GM19455 (cell line): ENCODE data around the gene HACD4.
"Not testable (repeated sequence)": the region's sequence is repeated elsewhere in the genome, so short reads cannot be mapped to it uniquely, and the experiment has no call there.

Experiments
- ATAC-seq: cut with Tn5 transposase; IDR thresholded peaks from one replicate; pipeline ENCODE4 v1.9.1; 2021; ENCODE audit not compliant: unreplicated experiment

HACD4 gene

DNA sequence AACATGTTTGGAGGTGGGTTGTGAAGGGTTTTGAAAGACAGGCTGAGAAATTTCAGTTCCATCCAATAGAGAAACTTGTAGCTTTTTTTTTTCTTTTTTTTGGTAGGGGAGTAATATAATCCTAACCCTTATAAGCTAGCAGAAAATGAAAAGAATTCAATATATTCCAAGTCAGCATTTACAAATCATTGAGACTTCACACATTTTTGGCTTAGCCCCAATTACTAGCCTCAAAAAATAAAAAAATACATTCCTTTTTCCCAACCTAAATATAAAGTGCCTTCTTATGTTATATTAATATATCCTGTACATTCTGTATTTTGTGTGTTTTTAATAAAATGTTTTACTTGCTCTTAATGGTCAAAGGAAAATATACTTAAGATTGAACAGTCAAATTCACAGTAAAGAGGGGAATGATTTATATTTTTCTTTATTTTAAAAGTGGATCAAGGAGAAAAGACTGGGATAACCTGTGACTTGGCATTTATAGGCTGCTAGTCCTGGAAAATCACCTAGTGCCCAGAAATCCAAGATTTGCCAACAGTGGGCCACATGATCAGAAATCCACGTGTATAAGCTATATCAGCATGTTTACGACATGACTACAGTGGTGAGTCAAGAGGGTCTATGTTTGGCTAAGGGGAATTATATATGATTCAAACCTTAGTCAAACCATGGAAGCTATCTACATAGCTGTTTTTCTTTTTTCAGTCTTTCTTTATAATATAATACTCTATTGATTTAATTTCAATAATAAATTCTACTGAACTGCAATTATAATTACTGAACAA, 14.5 kb downstream of the HACD4 start:
- ATAC-seq, result no peak

DNA sequence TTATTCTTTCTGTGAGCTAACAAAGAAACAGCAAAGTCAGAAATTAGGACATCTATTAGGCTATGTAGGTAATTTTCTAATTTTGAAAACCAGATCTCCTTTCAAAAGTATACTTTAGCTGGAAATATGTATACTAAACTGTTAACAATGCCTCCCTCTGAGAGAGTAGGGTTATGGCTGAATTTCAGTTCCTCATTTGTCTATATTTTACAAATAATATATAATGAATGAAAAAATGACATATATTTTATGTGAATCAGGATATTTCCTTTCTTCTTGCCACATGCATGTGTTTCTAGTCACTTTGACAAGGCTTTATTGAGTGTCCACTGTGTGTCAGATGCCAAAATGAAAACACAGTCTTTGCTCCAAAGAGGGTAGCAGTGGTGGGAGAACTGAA, 15.4 kb downstream of the HACD4 start:
- no peak for ATAC-seq

DNA sequence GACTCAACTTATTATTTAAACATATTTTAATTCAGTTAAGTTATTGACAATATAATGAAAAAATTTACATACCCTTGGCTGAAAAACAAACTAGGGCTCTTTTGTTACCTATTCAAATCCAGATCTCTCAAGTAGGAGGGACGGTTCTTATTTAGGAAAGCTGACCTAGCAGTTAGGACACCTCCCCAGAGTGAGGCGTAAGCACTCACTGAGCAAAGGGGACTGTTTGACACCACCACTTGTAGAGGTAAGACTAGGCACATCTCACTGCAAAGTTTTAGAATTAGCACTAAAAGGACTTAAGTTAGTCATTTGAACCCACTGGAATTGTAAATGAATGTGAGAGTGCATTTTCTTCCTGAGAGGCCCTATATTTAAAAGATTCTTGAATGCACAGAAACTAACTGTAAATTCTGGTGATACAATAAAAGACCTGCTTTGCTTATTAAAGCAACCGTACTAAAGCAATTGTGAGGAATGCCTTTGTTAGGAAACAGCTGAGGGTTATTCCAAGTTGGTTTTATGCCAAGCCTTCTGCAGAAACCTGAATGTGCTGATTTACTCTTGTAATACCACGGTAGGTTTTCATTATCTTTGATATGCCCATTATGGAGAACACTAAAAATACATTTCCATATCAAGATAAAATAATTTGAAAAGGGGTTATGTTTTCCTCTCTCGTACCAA, 16.2 kb downstream of the HACD4 start:
- no peak for ATAC-seq

DNA sequence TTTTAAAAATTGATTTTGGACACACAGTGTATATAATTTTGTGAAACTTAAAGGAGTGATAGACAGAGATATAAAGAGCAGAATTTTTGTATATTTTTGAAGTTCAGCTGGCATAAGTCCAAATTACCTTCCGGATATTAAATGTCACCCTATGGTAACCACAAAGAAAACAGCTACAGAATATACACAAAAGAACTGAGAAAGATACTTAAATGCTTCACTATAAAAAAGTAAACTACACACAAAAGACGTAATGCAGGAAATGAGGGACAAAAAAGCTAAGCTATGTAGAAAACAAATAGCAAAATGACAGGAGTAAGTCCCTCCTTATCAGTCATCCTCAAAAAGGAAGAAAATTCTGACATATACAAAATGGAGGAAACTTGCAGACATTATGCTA, 29.4 kb downstream of the HACD4 start:
- no peak for ATAC-seq

DNA sequence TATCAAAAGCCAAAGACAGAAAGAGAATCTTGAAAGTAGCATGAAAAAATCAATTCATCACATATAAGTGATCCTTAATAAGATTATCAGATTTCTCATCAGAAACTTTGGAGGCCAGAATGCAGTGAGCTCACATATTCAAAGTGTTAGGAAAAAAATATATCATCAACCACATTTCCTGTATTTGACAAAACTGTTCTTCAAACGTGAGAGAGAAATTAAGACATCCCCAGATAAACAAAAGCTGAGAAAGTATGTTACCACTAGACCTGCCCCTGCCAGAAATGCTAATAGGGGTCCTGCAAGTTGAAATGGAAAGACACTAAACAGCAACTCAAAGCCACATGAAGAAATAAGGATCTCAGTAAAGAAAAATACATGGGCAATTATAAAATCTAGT, 29.9 kb downstream of the HACD4 start:
- ATAC-seq, result no peak

DNA sequence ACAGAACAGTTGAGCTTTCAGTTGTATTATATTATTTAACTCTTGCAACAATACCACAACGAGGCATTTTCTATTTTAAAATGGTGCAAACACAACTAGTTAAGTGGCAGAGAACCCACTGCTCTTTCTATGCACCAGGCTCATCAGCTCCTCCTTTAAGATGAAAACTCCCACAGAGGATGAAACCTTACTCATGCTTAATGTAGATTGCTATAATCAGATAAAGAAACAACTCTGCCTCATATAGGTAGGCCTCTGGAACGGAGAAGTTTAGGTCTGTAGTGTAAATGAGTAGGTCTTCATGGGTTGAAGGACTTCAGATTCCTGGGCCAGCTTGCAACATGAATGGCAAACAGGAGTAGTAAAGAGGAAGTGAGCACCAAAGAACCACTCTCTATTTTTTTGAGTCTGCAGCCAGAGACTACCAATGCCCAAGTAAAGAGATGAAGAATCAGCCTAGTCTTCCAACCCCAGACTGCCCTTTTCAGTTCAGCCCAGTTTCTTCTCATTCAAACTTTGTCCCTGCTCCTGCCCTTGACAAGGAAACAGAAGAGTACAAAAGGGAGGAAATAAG, 33.9 kb downstream of the HACD4 start:
- ATAC-seq, result peak; percentile 79

DNA sequence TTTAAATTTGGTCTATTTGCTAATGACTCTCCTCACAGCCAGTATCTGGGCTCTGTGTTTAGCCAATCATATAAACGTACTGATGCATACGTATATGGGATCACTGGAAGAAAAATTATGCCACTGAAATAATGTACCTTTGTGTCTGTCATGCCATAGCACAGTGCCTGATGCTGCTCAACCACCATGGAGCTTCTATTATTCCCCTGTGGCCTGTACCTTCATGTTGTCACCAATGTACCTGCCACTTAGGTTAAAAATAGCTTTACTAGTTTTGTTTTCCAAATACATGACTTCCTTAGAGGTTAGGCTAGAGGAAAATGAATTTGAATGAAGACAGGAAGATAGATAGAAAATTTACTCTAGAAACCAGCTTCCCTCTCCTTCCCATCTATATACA, 34.6 kb downstream of the HACD4 start:
- no peak for ATAC-seq

DNA sequence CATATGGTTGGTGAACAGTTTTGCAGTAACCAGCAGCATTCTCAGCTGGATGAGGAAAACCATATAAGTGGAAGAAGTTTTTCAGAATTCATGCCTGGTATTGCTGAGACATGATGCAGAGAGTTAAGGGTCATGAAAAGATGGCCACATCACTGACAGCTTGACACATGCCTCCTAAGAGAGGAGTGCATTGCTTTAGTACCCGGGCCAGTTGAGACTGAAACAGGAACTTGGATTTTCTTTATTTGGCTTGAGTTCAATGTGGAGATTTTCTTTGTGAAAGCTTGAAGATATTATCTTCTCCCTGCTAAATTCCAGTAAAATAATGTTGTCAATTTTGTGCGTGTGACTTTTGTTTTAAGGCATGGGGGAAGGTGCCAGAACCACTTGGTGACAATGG, 35.8 kb downstream of the HACD4 start:
- no peak for ATAC-seq

DNA sequence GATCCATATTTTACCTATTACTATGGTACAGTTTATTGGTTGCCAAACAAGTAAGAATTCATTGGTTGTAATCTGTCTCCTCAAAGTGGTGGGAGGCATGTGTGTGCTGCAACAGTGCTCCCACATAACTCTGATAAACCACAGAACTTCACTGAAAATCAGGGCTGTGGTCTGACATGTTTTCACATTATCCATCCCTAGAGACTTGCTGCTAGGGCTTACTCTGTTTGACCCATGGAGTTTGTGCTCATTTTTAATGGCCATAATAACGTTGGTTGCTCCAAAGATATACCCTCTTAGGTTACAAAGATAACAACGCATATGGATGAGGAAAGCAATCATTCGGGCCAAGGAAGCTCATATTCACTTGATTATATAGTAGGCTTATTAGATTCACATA, 37.0 kb downstream of the HACD4 start:
- ATAC-seq, result no peak

DNA sequence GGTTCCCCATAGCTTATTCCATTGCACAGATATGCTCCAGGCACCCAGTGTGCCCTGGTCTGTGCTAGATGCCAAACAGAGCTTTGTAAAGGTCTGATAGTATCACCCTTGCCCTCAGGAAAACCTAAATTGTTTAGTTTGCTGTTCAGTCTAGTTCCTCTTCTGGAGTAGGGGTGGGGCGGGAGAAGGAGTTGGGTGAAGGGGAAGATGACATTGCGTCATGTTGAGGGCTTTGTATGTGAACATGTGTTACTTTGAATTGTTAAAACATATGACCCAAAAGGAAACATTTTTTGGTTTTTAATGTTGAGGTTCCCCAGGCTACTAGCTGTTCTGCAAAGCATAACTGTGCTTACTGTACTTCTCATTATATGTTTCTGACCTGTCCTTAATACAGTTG, 40.6 kb downstream of the HACD4 start:
- ATAC-seq, result no peak

DNA sequence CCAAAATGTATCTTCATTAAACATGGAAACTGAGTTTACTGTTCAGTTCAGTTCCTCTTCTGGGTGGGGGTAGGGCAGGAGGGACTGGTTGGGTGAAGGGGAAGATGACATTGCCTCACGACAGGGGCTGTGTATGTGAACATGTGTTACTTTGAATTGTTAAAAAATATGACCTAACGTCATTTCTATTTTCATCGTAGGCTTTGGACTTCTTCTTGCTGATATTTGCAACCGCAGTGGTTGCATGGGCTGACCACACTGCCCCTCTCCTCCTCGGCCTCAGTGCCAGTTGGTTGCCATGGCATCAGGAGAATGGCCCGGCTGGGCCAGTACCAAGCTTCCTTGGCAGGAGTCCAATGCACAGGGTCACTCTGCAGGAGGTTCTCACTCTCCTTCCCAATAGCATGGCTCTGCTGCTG, 41.5 kb downstream of the HACD4 start:
- no peak for ATAC-seq

DNA sequence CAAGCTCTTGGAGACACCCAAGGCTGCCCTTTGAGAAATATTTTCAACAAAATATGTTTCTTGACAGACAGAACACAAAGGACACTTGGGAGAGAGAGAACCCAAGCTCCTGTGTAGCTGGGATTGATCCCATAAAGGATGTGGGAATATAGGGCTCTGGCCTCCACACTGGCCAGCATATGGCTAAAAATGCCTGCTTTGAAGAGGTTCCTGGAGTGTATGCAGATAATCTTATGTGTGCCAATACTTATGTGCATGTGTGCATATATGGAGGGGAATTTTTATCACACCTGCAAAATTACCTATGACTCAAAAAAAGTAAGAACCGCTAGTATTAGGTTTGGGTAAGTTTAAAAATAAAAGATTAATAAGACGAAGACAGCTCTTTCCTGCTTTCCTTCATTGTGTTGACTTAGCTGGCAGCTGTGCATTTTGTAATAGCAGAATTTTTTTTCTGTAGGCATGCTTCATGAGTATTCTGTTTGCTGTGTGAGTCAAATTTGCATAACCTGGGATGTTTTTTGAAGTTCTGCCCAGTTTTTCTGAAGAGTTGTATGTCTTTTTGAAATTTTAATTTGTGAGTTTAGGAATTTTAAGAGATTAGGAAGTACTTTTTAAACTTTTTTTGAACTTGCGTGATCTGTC, 42.6 kb downstream of the HACD4 start:
- ATAC-seq, result no peak

DNA sequence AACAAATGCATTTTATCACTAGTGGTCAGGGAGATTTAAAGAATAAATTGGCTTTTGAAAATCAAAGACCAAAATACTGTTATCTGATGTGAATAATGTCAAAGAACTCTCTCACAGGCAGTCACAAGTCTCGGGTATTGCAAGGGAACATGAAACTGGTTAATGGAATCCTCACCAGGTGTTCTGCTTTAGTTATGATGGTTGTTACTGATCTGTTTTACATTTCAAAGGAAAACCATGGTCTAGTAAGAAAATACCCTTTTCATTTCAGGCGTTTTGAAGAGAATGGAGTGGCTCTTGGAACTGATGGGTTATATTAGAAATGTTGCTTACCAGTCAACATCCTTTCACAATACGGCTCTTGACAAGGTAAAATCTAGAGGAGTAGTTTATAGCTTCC, 43.4 kb downstream of the HACD4 start:
- ATAC-seq, result no peak

DNA sequence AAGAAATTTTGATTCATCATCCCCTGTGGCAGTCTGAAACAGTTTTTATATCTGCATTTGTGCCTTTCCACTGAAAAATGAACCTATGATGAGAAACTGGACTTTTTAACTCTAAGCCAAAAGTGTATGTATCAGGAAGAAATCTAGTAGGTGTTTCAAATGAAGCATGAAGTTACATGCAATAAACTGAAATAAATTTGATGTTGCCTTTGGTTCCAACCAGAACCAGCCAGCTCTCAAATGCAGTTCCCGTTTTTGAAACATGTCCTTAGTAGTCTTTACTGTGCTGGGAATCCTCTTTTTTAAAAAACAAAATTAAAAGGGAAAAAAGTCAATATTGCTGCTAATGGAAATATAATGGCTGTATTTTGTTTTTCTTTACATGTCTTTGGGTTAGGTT, 43.9 kb downstream of the HACD4 start:
- ATAC-seq, result no peak

DNA sequence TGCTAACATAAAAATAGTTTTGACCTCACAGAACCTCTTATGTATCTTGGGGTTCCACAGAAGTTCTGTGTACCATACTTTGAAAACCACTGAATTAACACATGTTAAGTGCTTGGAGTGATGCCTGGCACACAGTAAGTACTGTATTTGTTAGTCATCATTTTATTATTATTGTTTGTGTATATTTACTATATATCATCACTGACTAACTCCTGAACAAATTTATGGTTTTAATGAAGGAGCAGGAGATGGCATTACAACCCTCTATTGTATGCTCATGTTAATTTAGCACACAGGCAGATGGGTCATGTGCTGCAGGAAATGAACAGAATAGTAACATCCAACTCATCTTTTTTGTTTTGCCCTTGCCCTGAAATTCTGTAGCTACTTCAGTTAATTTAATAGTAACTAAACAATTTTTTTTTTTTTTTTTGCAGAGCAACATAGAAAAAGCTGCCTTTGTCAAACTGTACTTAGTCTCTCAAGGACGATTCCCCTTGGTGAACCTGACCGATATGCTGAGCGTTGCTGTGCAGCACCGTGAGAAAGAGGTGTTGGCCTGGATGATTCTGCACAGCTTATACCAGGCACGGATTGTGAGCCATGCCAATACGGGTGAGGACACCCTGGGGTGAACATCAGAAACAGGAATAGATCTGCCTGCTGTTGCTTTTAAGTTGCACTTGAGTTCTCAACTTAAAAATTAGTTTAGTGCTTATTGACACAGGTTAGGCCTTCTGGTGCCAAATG, 45.4 kb downstream of the HACD4 start:
- no peak for ATAC-seq

DNA sequence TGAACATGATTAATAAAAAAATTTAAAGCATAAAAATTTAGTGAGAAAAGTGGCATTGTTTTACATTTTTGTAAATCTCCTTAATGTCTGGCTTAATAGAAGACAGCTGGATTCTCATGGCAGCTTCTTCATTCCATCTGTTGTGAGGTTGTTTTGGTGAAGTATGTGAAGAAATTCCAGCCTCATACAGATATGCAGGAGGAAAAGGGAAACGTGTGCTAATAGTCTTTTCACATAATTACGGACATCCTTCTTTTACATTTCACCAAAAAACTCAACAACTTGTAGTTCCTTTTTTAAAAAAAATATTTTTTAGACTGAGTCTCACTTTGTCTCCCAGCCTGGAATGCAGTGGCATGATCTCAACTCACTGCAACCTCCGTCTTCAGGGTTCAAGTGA, 46.9 kb downstream of the HACD4 start:
- no peak for ATAC-seq

DNA sequence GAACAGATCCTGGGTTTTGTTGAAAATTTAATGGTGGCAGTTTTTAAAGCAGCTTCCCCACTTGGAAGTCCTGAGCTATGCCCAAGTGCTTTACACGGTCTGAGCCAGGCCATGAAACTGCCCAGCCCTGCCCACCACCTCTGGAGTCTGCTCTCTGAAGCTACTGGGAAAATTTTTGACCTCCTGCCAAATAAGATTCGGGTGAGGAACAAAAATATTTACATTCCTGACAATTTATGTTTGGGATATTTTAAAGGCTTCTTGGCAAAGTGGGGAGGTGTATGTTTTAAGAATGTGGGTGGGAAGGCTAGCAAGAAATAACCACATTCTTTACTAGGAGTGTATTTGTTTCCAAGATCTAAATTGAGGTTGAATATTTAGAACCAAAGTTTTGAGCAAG, 50.0 kb downstream of the HACD4 start:
- ATAC-seq, result no peak

DNA sequence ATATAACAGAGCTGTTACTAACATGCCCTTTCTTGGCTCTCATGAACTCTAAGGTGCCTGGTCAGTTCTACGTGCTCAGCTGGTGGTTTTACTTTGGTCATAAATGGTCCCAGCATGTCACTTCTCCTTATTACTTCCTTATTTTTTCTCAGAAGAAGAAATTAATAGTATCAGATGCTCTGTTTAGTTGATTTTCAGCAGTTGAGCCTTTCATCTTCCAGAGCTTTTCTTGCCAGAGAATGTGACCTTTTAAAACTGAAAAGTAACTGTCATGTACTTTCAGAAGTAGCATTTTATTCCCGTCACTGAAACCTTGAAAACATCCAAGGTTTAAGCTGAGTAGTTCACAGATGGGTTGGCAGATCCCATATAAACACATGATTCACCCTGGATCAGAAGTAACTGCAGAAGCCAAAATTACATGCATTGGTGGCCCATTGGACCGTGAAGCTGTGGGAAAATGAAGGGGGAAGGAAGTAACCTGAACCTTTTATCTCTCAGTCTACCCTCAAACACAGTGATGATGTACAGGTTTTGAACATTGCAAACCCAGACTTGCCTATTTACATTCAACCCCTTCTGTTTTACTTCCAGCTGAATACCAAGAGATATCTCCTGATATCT, 50.5 kb downstream of the HACD4 start:
- peak; percentile 76 for ATAC-seq

DNA sequence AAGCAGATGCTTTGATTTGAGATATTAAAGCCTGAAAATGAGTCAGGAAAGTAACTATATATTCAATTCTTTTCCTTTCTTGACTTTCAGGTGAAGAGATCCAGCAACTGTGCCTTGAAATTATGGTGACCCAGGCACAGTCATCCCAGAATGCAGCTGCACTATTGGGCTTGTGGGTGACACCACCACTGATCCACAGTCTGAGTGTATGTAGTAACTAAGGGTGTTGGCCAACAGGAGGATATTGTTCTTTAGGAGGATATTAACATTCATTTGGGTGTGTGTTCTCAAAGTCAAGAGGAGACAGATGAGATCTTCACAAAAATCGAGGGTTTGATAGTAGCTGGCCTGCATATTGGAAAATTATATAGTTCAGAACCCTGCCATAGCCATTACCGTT, 53.2 kb downstream of the HACD4 start:
- no peak for ATAC-seq

DNA sequence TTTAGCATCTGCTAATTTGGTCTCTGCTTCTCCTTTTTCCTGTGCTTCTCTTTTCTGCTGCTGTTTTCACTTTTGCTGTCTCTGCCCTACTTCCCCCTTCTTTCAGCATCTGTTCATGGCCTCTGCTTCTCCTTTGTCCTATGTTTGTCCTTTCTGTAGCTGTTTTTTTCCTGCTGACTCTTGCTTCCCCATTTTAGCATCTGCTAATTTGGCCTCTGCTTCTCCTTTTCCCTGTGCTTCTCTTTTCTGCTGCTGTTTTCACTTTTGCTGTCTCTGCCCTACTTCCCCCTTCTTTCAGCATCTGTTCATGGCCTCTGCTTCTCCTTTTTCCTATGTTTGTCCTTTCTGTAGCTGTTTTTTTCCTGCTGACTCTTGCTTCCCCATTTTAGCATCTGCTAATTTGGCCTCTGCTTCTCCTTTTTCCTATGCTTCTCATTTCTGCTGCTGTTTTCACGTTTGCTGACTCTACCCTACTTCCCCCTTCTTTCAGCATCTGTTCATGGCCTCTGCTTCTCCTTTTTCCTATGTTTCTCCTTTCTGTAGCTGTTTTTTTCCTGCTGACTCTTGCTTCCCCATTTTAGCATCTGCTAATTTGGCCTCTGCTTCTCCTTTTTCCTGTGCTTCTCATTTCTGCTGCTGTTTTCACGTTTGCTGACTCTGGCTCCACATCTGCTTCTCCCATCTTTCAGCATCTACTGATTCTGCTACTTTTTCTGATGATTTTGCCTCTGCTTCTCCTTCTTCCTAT, 57.1 kb downstream of the HACD4 start:
- ATAC-seq, result not testable (repeated sequence)
